Suprapubic skin (tissue), 4 donors: Measurements from ENCODE around the gene TEX22. TPM values are rescaled to one million over a fixed set of nuclear protein-coding genes. Genes with fewer than 3 reads are reported as not detected.

Experiments used
- DNase-seq, 2 donors: peaks; one replicate each; pipeline ENCODE4 v3.0.0-alpha.2; 2019; ENCODE audit warnings: low spot score in 2 of 2
- H3K27ac ChIP-seq: fragments of 200-600 bp; sonication (generic); one replicate; pipeline ENCODE4 v1.5.1; 2019
- H3K27me3 ChIP-seq: fragments of 200-600 bp; sonication (generic); one replicate; pipeline ENCODE4 v1.5.1; 2019
- H3K36me3 ChIP-seq: fragments of 200-600 bp; sonication (generic); one replicate; pipeline ENCODE4 v1.5.1; 2019
- H3K4me1 ChIP-seq: fragments of 200-600 bp; sonication (generic); one replicate; pipeline ENCODE4 v1.5.1; 2019
- H3K4me3 ChIP-seq: fragments of 200-600 bp; sonication (generic); one replicate; pipeline ENCODE4 v1.5.1; 2019; ENCODE audit warnings: mild to moderate bottlenecking
- H3K9me3 ChIP-seq: fragments of 200-600 bp; sonication (generic); one replicate; pipeline ENCODE4 v1.5.1; 2019
- CTCF ChIP-seq, 2 donors: fragments of 200-600 bp in 1 of 2; fragments of 450-650 bp in 1 of 2; sonication (generic) in 1 of 2; IDR thresholded peaks; one replicate each; pipeline ENCODE4 v1.5.1; 2016 to 2019; ENCODE audit warnings: antibody characterized with exemption in 2 of 2, mild to moderate bottlenecking in 1 of 2, moderate library complexity in 1 of 2
- EP300 ChIP-seq: sonication (generic); formaldehyde crosslinking; IDR thresholded peaks from one replicate; pipeline ENCODE4 v1.6.1; 2017; ENCODE audit warnings: antibody characterized with exemption
- POLR2A ChIP-seq, 2 donors: fragments of 450-650 bp; IDR thresholded peaks; one replicate each; pipeline ENCODE4 v1.6.1; 2017; ENCODE audit warnings: antibody characterized with exemption in 2 of 2, mild to moderate bottlenecking in 2 of 2, moderate library complexity in 2 of 2
- POLR2AphosphoS5 ChIP-seq, 3 donors: sonication (generic); formaldehyde crosslinking; IDR thresholded peaks; one replicate each; pipeline ENCODE4 v1.6.1; 2017; ENCODE audit warnings: antibody characterized with exemption in 3 of 3
- WGBS: methylation state at CpG from one replicate; pipeline ENCODE4 v1.1.5; 2018; 5-methylcytosine and 5-hydroxymethylcytosine counted together
- total RNA-seq, 4 donors: library from RNA; depleted of rRNA; stranded (reverse); fragments of >200 nt; gene quantifications; one replicate each; pipeline ENCODE4 v1.1.0, GENCODE V29; 2016

The TEX22 gene
- total RNA-seq, 4 donors from 2014 or later, result 0.80 TPM; not detected in 3

- Histone ChIP-seq H3K27ac (no peak overlapping the region), H3K36me3 (peaks cover 28% of the 10 kb centered on the region), H3K4me3 (no peak overlapping the region), H3K4me1 (peaks cover 11% of the 10 kb centered on the region), H3K27me3 (no peaks in the 10 kb centered on the region), H3K9me3 (no peaks in the 10 kb centered on the region)
- 85% methylated on average over 11 of the region's 34 CpGs for WGBS
- TF ChIP-seq EP300 (no peak), POLR2A (IDR thresholded peaks at IDR 0.05) (no peak), POLR2AphosphoS5 (IDR thresholded peaks at IDR 0.05) (no peak), CTCF (IDR thresholded peaks at IDR 0.05) (no peak)
- DNase-seq, result no peak
Observed at GRCh38 chr14:105367116-105368031, 31.0 kb upstream of the TEX22 start.

GRCh38 chr14:105368032-105368417, 30.3 kb upstream of the TEX22 start:
- WGBS, result 95% methylated on average over 20 of the region's 20 CpGs
- peaks cover 11% of the 10 kb centered on the region for H3K4me1 ChIP-seq
- H3K27ac ChIP-seq, result no peak overlapping the region

GRCh38 chr14:105368426-105368825, 29.9 kb upstream of the TEX22 start:
- TF ChIP-seq POLR2AphosphoS5 (IDR thresholded peaks at IDR 0.05) (no peak), CTCF (IDR thresholded peaks at IDR 0.05) (no peak), EP300 (no peak), POLR2A (IDR thresholded peaks at IDR 0.05) (no peak)
- Histone ChIP-seq H3K36me3 (peaks cover 28% of the 10 kb centered on the region), H3K4me1 (peaks cover 11% of the 10 kb centered on the region), H3K4me3 (no peak overlapping the region), H3K27me3 (no peaks in the 10 kb centered on the region), H3K9me3 (no peaks in the 10 kb centered on the region), H3K27ac (no peak overlapping the region)
- DNase-seq, result no peak
- 90% methylated on average over 20 of the region's 20 CpGs for WGBS

More at GRCh38 chr14:105368032-105368417, 30.3 kb upstream of the TEX22 start:
- DNase-seq, result no peak
- no peak for TF ChIP-seq POLR2A (IDR thresholded peaks at IDR 0.05)
- TF ChIP-seq EP300, result no peak
- TF ChIP-seq POLR2AphosphoS5 (IDR thresholded peaks at IDR 0.05), result no peak
- TF ChIP-seq CTCF (IDR thresholded peaks at IDR 0.05), result no peak
- H3K4me3 ChIP-seq, result no peak overlapping the region
- peaks cover 28% of the 10 kb centered on the region for H3K36me3 ChIP-seq
- H3K27me3 ChIP-seq, result no peaks in the 10 kb centered on the region
- no peaks in the 10 kb centered on the region for H3K9me3 ChIP-seq

GRCh38 chr14:105368910-105369652, 29.3 kb upstream of the TEX22 start:
- TF ChIP-seq POLR2A (IDR thresholded peaks at IDR 0.05) (no peak), POLR2AphosphoS5 (IDR thresholded peaks at IDR 0.05) (no peak), CTCF (IDR thresholded peaks at IDR 0.05) (no peak), EP300 (no peak)
- Histone ChIP-seq H3K36me3 (peaks cover 28% of the 10 kb centered on the region), H3K27me3 (no peaks in the 10 kb centered on the region), H3K4me1 (peaks cover 8% of the 10 kb centered on the region), H3K4me3 (no peak overlapping the region), H3K9me3 (no peaks in the 10 kb centered on the region), H3K27ac (no peak overlapping the region)
- no peak for DNase-seq
- 100% methylated on average over 6 of the region's 29 CpGs for WGBS

GRCh38 chr14:105369653-105370040, 28.7 kb upstream of the TEX22 start:
- no peaks in the 10 kb centered on the region for H3K9me3 ChIP-seq
- H3K27me3 ChIP-seq, result no peaks in the 10 kb centered on the region
- TF ChIP-seq EP300 (no peak), POLR2AphosphoS5 (IDR thresholded peaks at IDR 0.05) (no peak), CTCF (IDR thresholded peaks at IDR 0.05) (no peak), POLR2A (IDR thresholded peaks at IDR 0.05) (no peak)
- H3K36me3 ChIP-seq, result peaks cover 28% of the 10 kb centered on the region
- H3K27ac ChIP-seq, result no peak overlapping the region
- DNase-seq, result no peak
- WGBS, result 92% methylated on average over 25 of the region's 28 CpGs
- H3K4me3 ChIP-seq, result no peak overlapping the region
- peaks cover 9% of the 10 kb centered on the region for H3K4me1 ChIP-seq
